WTC11 (cell line): Measurements from ENCODE around the gene TPCN2. TPM values are rescaled to one million over a fixed set of nuclear protein-coding genes. Genes with fewer than 3 reads are reported as not detected.
A peak's percentile ranks its signal among the peaks of the same experiment; 100 is the strongest.

Experiments used
- ATAC-seq: fragments of 200-7000 bp; cut with Tn5 transposase; 2 replicates; pipeline ENCODE4 v1.10.0; 2021; ENCODE audit warnings: mild to moderate bottlenecking, moderate library complexity
- CTCF ChIA-PET: fragments of 300-600 bp; sonication (Branson Sonifier 250); formaldehyde crosslinking; loops from one replicate; lab custom pipeline; 2021; ENCODE audit warnings: antibody characterized with exemption; lab: Charles Lee
- POLR2A ChIA-PET: fragments of 350-600 bp; sonication (Branson Sonifier 250); formaldehyde crosslinking; loops from one replicate; lab custom pipeline; 2021; ENCODE audit warnings: antibody characterized with exemption; lab: Charles Lee
- DNase-seq: peaks from one replicate; pipeline ENCODE4 v3.0.0; 2021; ENCODE audit warnings: low spot score
- H3K27ac Mint-ChIP-seq: 2 replicates; pipeline ENCODE4 v1.8.0; 2021; ENCODE audit warnings: mixed read lengths
- H3K27me3 Mint-ChIP-seq: 2 replicates; pipeline ENCODE4 v1.8.0; 2021; ENCODE audit warnings: low read depth, mild to moderate bottlenecking, moderate library complexity, mixed read lengths
- H3K36me3 Mint-ChIP-seq: 2 replicates; pipeline ENCODE4 v1.8.0; 2021; ENCODE audit warnings: mixed read lengths
- H3K4me1 Mint-ChIP-seq: 2 replicates; pipeline ENCODE4 v1.8.0; 2022; ENCODE audit warnings: mixed read lengths
- H3K4me3 Mint-ChIP-seq: 2 replicates; pipeline ENCODE4 v1.8.0; 2021; ENCODE audit warnings: mild to moderate bottlenecking, moderate library complexity, mixed read lengths
- H3K9me3 Mint-ChIP-seq: 2 replicates; pipeline ENCODE4 v1.8.0; 2021; ENCODE audit warnings: mixed read lengths
- ATF1 ChIP-seq: sonication (generic); formaldehyde crosslinking; IDR thresholded peaks from 2 replicates; pipeline ENCODE4 v1.8.1; 2023; ENCODE audit warnings: mild to moderate bottlenecking, moderate library complexity, missing genetic modification reagents
- CREB1 ChIP-seq: sonication (generic); formaldehyde crosslinking; IDR thresholded peaks from 2 replicates; pipeline ENCODE4 v1.8.0; 2023; ENCODE audit warnings: mild to moderate bottlenecking, missing genetic modification reagents
- EMX1 ChIP-seq: fragments of 250-450 bp; sonication (Bioruptor Pico); IDR thresholded peaks from 2 replicates; pipeline ENCODE4 v1.8.0; 2021; ENCODE audit warnings: mild to moderate bottlenecking
- MXD4 ChIP-seq: fragments of 250-450 bp; sonication (Bioruptor Pico); IDR thresholded peaks from 2 replicates; pipeline ENCODE4 v1.8.0; 2021; ENCODE audit warnings: mild to moderate bottlenecking, moderate library complexity, borderline replicate concordance
- NFATC4 ChIP-seq: fragments of 250-450 bp; sonication (Bioruptor Pico); IDR thresholded peaks from 2 replicates; pipeline ENCODE4 v1.9.0; 2021; ENCODE audit warnings: mild to moderate bottlenecking
- NFE2L1 ChIP-seq: sonication (generic); formaldehyde crosslinking; IDR thresholded peaks from 2 replicates; pipeline ENCODE4 v1.8.1; 2023; ENCODE audit warnings: missing genetic modification reagents
- NFYB ChIP-seq: sonication (generic); formaldehyde crosslinking; conservative IDR thresholded peaks from 2 replicates; pipeline ENCODE4 v1.8.0; 2022; ENCODE audit warnings: low read depth, missing genetic modification reagents
- NR2C2 ChIP-seq: sonication (generic); formaldehyde crosslinking; IDR thresholded peaks from 2 replicates; pipeline ENCODE4 v1.8.0; 2022; ENCODE audit warnings: mild to moderate bottlenecking, missing genetic modification reagents
- PRRX2 ChIP-seq: fragments of 250-450 bp; sonication (Bioruptor Pico); IDR thresholded peaks from 2 replicates; pipeline ENCODE4 v1.8.0; 2021; ENCODE audit warnings: mild to moderate bottlenecking
- RELA ChIP-seq: sonication (generic); formaldehyde crosslinking; IDR thresholded peaks from 2 replicates; pipeline ENCODE4 v1.8.1; 2022; ENCODE audit warnings: missing genetic modification reagents, mild to moderate bottlenecking, borderline replicate concordance
- ZNF232 ChIP-seq: sonication (generic); formaldehyde crosslinking; IDR thresholded peaks from 2 replicates; pipeline ENCODE4 v1.8.0; 2022; ENCODE audit warnings: mild to moderate bottlenecking, missing genetic modification reagents
- ZNF423 ChIP-seq: fragments of 250-450 bp; sonication (Bioruptor Pico); IDR thresholded peaks from 2 replicates; pipeline ENCODE4 v2.1.2; 2022; ENCODE audit warnings: mild to moderate bottlenecking, moderate library complexity
- total RNA-seq: library from RNA; stranded (reverse); gene quantifications from 3 replicates; pipeline ENCODE4 v1.2.3, GENCODE V29; 2021
- TF ChIP-seq, protein P1 (sequence below): sonication (generic); formaldehyde crosslinking; IDR thresholded peaks from 2 replicates; pipeline ENCODE4 v1.8.1; 2023; ENCODE audit warnings: mild to moderate bottlenecking, missing genetic modification reagents
- TF ChIP-seq, protein P2 (sequence below): fragments of 200-600 bp; IDR thresholded peaks from 2 replicates; pipeline ENCODE4 v1.8.0; 2022; ENCODE audit warnings: antibody characterized with exemption
- TF ChIP-seq, protein P3 (sequence below): sonication (generic); formaldehyde crosslinking; IDR thresholded peaks from 2 replicates; pipeline ENCODE4 v1.8.1; 2023; ENCODE audit warnings: mild to moderate bottlenecking, missing genetic modification reagents, borderline replicate concordance
- TF ChIP-seq, protein P4 (sequence below): sonication (generic); formaldehyde crosslinking; IDR thresholded peaks from 2 replicates; pipeline ENCODE4 v1.8.0; 2022; ENCODE audit warnings: mild to moderate bottlenecking, missing genetic modification reagents
- TF ChIP-seq, protein P5 (sequence below): sonication (generic); formaldehyde crosslinking; IDR thresholded peaks from 2 replicates; pipeline ENCODE4 v1.8.1; 2023; ENCODE audit warnings: mild to moderate bottlenecking, missing genetic modification reagents, moderate library complexity
- TF ChIP-seq, protein P6 (sequence below): sonication (generic); formaldehyde crosslinking; IDR thresholded peaks from 2 replicates; pipeline ENCODE4 v1.8.0; 2023; ENCODE audit warnings: mild to moderate bottlenecking, missing genetic modification reagents

TPCN2 gene
- total RNA-seq, 1 experiment from 2014 or later = 24.6 TPM

DNA sequence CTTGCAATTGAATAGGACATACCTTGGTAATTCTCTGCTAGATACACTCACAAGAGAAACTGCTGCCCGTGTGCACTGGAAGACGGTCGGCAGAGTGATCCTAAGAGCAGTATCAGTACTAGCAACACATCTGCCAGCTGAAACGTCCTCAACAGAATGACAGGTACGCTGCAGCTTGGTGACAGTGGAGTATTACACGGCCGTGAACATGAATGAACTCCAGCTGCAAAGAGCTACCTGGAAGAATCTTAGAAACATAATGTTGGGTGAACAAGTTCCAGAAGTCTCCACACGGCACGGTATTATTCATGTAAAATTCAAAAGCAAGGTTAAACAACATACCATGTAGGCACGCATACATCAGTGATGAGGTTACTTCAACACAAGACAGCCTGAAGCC is 44.4 kb downstream of the TPCN2 start (continued):
- TF ChIP-seq, protein P1, sequence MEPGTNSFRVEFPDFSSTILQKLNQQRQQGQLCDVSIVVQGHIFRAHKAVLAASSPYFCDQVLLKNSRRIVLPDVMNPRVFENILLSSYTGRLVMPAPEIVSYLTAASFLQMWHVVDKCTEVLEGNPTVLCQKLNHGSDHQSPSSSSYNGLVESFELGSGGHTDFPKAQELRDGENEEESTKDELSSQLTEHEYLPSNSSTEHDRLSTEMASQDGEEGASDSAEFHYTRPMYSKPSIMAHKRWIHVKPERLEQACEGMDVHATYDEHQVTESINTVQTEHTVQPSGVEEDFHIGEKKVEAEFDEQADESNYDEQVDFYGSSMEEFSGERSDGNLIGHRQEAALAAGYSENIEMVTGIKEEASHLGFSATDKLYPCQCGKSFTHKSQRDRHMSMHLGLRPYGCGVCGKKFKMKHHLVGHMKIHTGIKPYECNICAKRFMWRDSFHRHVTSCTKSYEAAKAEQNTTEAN (CRISPR knock-in tag) = no peak

DNA sequence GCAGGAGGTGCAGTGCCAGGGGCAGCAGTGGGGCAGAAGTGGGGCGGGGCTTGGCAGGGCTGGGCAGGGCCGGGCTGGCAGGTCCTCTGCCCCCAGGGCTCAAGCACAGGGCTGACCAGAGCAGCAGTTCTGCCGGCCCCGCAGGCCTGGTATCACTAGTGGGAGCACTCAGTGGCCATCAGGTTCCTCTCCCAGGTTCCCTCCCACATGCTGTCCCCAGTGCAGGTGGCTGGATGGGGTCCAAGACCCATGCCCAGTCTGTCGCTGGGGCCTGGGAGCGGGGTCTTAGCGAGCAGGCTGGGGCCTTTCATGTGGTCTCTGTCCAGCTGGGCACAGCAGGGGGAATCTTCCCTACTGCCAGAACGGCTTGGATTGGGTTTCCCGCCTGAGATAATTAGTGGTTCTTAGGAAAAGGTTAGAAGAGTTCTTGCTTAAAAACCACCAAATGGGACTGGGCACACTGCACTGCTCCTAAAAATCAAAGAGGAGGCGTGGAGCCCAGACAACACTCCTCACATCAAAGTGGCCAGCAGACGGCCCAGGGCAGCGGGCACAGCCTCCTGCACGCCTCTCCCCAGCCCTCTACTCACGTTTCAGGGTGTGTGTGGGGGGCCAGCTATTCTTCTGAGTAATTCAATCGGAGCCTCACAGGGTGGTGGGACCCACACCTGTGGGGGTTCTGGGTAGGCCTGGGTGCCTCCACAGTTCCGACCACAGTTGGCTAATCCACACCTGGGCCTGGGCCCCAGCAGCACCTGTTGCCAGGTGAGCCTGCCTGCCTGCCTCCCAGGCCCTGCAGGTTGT is 45.6 kb downstream of the TPCN2 start:
- TF ChIP-seq EMX1 (CRISPR knock-in tag) (0 out of 2 replicates have a peak, but pooled peaks have one; percentile 60), RELA (CRISPR knock-in tag) (no peak)
- TF ChIP-seq, protein P2, sequence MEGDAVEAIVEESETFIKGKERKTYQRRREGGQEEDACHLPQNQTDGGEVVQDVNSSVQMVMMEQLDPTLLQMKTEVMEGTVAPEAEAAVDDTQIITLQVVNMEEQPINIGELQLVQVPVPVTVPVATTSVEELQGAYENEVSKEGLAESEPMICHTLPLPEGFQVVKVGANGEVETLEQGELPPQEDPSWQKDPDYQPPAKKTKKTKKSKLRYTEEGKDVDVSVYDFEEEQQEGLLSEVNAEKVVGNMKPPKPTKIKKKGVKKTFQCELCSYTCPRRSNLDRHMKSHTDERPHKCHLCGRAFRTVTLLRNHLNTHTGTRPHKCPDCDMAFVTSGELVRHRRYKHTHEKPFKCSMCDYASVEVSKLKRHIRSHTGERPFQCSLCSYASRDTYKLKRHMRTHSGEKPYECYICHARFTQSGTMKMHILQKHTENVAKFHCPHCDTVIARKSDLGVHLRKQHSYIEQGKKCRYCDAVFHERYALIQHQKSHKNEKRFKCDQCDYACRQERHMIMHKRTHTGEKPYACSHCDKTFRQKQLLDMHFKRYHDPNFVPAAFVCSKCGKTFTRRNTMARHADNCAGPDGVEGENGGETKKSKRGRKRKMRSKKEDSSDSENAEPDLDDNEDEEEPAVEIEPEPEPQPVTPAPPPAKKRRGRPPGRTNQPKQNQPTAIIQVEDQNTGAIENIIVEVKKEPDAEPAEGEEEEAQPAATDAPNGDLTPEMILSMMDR = no peak
- TF ChIP-seq, protein P3, sequence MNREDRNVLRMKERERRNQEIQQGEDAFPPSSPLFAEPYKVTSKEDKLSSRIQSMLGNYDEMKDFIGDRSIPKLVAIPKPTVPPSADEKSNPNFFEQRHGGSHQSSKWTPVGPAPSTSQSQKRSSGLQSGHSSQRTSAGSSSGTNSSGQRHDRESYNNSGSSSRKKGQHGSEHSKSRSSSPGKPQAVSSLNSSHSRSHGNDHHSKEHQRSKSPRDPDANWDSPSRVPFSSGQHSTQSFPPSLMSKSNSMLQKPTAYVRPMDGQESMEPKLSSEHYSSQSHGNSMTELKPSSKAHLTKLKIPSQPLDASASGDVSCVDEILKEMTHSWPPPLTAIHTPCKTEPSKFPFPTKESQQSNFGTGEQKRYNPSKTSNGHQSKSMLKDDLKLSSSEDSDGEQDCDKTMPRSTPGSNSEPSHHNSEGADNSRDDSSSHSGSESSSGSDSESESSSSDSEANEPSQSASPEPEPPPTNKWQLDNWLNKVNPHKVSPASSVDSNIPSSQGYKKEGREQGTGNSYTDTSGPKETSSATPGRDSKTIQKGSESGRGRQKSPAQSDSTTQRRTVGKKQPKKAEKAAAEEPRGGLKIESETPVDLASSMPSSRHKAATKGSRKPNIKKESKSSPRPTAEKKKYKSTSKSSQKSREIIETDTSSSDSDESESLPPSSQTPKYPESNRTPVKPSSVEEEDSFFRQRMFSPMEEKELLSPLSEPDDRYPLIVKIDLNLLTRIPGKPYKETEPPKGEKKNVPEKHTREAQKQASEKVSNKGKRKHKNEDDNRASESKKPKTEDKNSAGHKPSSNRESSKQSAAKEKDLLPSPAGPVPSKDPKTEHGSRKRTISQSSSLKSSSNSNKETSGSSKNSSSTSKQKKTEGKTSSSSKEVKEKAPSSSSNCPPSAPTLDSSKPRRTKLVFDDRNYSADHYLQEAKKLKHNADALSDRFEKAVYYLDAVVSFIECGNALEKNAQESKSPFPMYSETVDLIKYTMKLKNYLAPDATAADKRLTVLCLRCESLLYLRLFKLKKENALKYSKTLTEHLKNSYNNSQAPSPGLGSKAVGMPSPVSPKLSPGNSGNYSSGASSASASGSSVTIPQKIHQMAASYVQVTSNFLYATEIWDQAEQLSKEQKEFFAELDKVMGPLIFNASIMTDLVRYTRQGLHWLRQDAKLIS = no peak
- Mint-ChIP-seq H3K4me1 (0 out of 2 replicates have a peak, but pooled peaks cover 4% of the 10 kb centered on the region), H3K4me3 (no peak overlapping the region), H3K36me3 (peaks cover 22% of the 10 kb centered on the region), H3K27ac (no peak overlapping the region), H3K9me3 (peaks cover 5% of the 10 kb centered on the region; the same call in 1 of the 2 replicates), H3K27me3 (no peaks in the 10 kb centered on the region)
- POLR2A ChIA-PET = no interaction called here
- CTCF ChIA-PET = interaction anchor here (1.3 kb wide), 1 partner anchor 144 kb away, joined by 5 read pairs; no protein-coding TSS in a partner anchor
- no peak for DNase-seq
- ATAC-seq = peak; percentile 34; the same call in 1 of the 2 replicates

DNA sequence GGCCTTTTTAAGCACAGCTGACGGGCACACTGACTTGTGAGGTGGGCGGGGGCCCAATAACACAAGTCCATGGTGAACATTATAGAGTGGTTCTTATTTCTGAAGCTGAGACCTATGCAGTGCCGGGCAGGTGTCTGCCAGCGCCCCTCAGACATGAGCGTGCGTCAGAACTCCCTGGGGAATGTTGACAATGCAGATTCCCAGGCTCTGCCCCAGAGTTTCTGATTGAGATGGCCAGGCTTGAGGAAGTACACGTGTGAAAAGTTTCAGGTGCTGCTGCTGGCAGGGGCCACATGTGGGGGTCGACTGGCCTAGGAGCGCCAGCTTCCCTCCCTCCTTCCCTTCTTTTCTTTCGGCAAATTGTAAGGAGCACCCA is 46.2 kb downstream of the TPCN2 start:
- H3K27ac Mint-ChIP-seq = no peak overlapping the region
- no peak for DNase-seq
- CTCF ChIA-PET = interaction anchor here (1.3 to 1.5 kb wide), 2 partner anchors 145 to 564 kb away, joined by 4 to 5 read pairs; no protein-coding TSS in a partner anchor
- H3K4me1 Mint-ChIP-seq = peaks cover 6% of the 10 kb centered on the region; the same call in 1 of the 2 replicates
- no peak overlapping the region for H3K4me3 Mint-ChIP-seq
- no peak for ATAC-seq
- H3K36me3 Mint-ChIP-seq = peaks cover 21% of the 10 kb centered on the region
- no peaks in the 10 kb centered on the region for H3K27me3 Mint-ChIP-seq
- TF ChIP-seq PRRX2 (CRISPR knock-in tag) (no peak), CREB1 (no peak), NFYB (no peak), NFE2L1 (no peak), ZNF423 (CRISPR knock-in tag) (no peak)
- POLR2A ChIA-PET = interaction anchor here (0.6 kb wide), 1 partner anchor 271 kb away, joined by 3 read pairs; no protein-coding TSS in a partner anchor
- peaks cover 5% of the 10 kb centered on the region; the same call in 1 of the 2 replicates for H3K9me3 Mint-ChIP-seq

DNA sequence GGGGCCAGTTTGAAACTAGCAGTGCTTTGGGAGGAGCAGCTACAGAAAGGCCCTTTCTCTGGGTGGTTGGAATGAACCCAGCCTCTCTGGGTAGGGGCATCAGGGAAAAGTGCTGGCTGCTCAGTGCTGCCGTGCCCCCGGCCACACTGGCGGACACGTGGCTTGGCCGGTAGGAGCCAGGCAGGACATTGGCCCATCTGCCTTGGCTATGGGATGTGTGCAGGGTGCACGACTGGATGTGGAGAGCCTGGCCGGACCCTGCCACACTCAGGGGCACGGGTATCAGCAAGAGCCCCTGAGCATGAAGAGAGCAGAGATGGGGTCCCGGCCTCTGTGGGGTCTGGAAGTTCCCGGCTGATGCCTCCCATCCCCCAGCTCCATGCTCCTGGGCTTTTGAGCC is 46.6 kb downstream of the TPCN2 start:
- POLR2A ChIA-PET = interaction anchor here (0.6 kb wide), 1 partner anchor 271 kb away, joined by 3 read pairs; no protein-coding TSS in a partner anchor
- Mint-ChIP-seq H3K9me3 (peaks cover 5% of the 10 kb centered on the region; the same call in 1 of the 2 replicates), H3K36me3 (peaks cover 17% of the 10 kb centered on the region)
- TF ChIP-seq ZNF232 (no peak), ATF1 (no peak), NR2C2 (CRISPR knock-in tag) (no peak), NFATC4 (CRISPR knock-in tag) (no peak), MXD4 (CRISPR knock-in tag) (no peak)
- TF ChIP-seq, protein P4, sequence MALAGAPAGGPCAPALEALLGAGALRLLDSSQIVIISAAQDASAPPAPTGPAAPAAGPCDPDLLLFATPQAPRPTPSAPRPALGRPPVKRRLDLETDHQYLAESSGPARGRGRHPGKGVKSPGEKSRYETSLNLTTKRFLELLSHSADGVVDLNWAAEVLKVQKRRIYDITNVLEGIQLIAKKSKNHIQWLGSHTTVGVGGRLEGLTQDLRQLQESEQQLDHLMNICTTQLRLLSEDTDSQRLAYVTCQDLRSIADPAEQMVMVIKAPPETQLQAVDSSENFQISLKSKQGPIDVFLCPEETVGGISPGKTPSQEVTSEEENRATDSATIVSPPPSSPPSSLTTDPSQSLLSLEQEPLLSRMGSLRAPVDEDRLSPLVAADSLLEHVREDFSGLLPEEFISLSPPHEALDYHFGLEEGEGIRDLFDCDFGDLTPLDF (CRISPR knock-in tag) = no peak
- TF ChIP-seq, protein P5, sequence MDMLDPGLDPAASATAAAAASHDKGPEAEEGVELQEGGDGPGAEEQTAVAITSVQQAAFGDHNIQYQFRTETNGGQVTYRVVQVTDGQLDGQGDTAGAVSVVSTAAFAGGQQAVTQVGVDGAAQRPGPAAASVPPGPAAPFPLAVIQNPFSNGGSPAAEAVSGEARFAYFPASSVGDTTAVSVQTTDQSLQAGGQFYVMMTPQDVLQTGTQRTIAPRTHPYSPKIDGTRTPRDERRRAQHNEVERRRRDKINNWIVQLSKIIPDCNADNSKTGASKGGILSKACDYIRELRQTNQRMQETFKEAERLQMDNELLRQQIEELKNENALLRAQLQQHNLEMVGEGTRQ = no peak
- TF ChIP-seq, protein P6, sequence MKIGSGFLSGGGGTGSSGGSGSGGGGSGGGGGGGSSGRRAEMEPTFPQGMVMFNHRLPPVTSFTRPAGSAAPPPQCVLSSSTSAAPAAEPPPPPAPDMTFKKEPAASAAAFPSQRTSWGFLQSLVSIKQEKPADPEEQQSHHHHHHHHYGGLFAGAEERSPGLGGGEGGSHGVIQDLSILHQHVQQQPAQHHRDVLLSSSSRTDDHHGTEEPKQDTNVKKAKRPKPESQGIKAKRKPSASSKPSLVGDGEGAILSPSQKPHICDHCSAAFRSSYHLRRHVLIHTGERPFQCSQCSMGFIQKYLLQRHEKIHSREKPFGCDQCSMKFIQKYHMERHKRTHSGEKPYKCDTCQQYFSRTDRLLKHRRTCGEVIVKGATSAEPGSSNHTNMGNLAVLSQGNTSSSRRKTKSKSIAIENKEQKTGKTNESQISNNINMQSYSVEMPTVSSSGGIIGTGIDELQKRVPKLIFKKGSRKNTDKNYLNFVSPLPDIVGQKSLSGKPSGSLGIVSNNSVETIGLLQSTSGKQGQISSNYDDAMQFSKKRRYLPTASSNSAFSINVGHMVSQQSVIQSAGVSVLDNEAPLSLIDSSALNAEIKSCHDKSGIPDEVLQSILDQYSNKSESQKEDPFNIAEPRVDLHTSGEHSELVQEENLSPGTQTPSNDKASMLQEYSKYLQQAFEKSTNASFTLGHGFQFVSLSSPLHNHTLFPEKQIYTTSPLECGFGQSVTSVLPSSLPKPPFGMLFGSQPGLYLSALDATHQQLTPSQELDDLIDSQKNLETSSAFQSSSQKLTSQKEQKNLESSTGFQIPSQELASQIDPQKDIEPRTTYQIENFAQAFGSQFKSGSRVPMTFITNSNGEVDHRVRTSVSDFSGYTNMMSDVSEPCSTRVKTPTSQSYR (CRISPR knock-in tag) = no peak

More for the DNA sequence above, 46.6 kb downstream of the TPCN2 start:
- CTCF ChIA-PET = interaction anchor here (1.3 to 1.5 kb wide), 2 partner anchors 145 to 563 kb away, joined by 4 to 5 read pairs; no protein-coding TSS in a partner anchor
- no peaks in the 10 kb centered on the region for H3K27me3 Mint-ChIP-seq
- DNase-seq (no peak), ATAC-seq (no peak)
- no peak overlapping the region for H3K4me3 Mint-ChIP-seq
- peak overlapping the region; percentile 78; the same call in 1 of the 2 replicates for H3K27ac Mint-ChIP-seq
- peaks cover 6% of the 10 kb centered on the region; the same call in 1 of the 2 replicates for H3K4me1 Mint-ChIP-seq
